Measurements from ENCODE around the gene NUDT19. TPM values are rescaled to one million over a fixed set of nuclear protein-coding genes. Genes with fewer than 3 reads are reported as not detected.
"Not testable (repeated sequence)": the region's sequence is repeated elsewhere in the genome, so short reads cannot be mapped to it uniquely, and the experiment has no call there.

The NUDT19 gene
- total RNA-seq, 6 donors from 2014 or later, result 9.4 to 21.6 (median 15.3) TPM

DNA sequence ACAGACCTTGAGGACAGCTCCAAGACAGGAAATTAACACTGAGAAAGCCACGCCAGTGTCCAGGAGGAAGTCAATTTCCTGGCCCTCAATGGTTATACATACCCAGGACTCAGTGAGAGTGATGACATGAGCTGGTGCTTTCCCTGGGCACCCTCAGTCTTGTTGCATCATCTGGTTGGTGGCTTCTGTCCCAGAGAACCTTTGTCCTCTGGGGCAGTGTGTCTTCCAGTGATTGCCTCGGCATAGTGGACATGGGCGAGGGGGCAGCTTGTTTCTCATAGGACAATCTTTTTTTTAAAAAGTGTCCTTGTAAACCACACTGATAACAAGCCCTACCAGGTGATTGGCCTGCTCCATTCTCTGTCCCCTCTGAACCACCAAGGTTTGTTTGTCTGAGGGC lies 5.2 kb downstream of the NUDT19 start:
- H3K4me1 ChIP-seq, result peaks cover 43 to 62% (median 54%) of the 10 kb centered on the region in 4 donors
- not testable (repeated sequence) for H3K27ac ChIP-seq; H3K9me3 ChIP-seq; H3K4me3 ChIP-seq; H3K27me3 ChIP-seq; ATAC-seq (ENCODE audit: low FRiP score in 2 of 2)
- TF ChIP-seq POLR2AphosphoS5 (IDR thresholded peaks at IDR 0.05), result peak in 1 of 2 donors; percentile 18
- peak in 1 of 2 donors; percentile 64 for DNase-seq
- peaks cover 3 to 24% (median 12%) of the 10 kb centered on the region in 4 donors for H3K36me3 ChIP-seq
- WGBS, 2 donors, result 45 to 56% methylated on average over 3 of the region's 3 CpGs

DNA sequence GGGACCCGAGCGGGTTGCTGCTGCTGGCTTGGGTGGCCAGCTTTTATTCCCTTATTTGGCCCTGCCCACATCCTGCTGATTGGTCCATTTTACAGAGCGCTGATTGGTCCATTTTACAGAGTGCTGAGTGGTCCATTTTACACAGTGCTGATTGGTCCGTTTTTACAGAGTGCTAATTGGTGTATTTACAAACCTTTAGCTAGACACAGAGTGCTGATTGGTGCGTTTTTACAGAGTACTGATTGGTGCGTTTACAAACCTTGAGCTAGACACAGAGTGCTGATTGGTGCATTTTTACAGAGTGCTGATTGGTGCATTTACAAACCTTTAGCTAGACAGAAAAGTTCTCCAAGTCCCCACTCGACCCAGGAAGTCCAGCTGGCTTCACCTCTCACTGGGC lies 8.5 kb downstream of the NUDT19 start:
- H3K27me3 ChIP-seq; H3K4me3 ChIP-seq; ATAC-seq (ENCODE audit: low FRiP score in 2 of 2); DNase-seq; H3K27ac ChIP-seq: not testable (repeated sequence)
- WGBS, 2 donors, result 84 to 94% methylated on average over 7 of the region's 7 CpGs
- Histone ChIP-seq H3K9me3 (peaks cover 6 to 10% (median 9%) of the 10 kb centered on the region in 4 donors), H3K4me1 (peaks cover 17 to 46% (median 29%) of the 10 kb centered on the region in 4 donors), H3K36me3 (peaks cover 3 to 33% (median 12%) of the 10 kb centered on the region in 4 donors)

DNA sequence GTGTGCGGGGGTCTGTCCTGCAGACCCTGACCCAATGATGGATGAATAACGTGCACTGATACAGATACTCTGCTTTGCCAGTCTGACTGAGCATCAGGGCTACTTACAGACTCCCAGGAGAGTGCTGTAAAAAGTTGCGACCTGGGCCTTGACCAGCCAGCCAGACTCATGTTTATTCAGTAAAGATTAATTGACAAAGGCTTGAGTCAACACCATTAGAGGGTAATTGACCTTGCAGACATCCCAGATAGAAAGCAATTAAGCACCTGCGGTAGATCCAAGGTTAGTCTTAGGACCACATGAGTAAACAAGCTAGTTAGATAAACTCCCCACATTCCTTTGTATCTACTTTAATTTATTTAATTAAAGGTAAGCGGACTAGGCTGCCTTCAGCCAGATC lies 10.4 kb downstream of the NUDT19 start:
- H3K4me1 ChIP-seq, result peaks cover 2 to 35% (median 13%) of the 10 kb centered on the region in 4 donors
- WGBS, 2 donors, result 62 to 71% methylated on average over 5 of the region's 5 CpGs
- no peak for TF ChIP-seq EP300 (IDR thresholded peaks at IDR 0.05)
- TF ChIP-seq POLR2A (IDR thresholded peaks at IDR 0.05), result no peak
- no peak for TF ChIP-seq POLR2AphosphoS5 (IDR thresholded peaks at IDR 0.05)
- TF ChIP-seq, protein P1, sequence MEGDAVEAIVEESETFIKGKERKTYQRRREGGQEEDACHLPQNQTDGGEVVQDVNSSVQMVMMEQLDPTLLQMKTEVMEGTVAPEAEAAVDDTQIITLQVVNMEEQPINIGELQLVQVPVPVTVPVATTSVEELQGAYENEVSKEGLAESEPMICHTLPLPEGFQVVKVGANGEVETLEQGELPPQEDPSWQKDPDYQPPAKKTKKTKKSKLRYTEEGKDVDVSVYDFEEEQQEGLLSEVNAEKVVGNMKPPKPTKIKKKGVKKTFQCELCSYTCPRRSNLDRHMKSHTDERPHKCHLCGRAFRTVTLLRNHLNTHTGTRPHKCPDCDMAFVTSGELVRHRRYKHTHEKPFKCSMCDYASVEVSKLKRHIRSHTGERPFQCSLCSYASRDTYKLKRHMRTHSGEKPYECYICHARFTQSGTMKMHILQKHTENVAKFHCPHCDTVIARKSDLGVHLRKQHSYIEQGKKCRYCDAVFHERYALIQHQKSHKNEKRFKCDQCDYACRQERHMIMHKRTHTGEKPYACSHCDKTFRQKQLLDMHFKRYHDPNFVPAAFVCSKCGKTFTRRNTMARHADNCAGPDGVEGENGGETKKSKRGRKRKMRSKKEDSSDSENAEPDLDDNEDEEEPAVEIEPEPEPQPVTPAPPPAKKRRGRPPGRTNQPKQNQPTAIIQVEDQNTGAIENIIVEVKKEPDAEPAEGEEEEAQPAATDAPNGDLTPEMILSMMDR (IDR thresholded peaks at IDR 0.05), result no peak
- H3K36me3 ChIP-seq, result peaks cover 3 to 39% (median 12%) of the 10 kb centered on the region in 4 donors
- H3K9me3 ChIP-seq, result peaks cover 6 to 10% (median 9%) of the 10 kb centered on the region in 4 donors
- no peaks in the 10 kb centered on the region for H3K27me3 ChIP-seq
- DNase-seq (peak in 1 of 2 donors; percentile 59), ATAC-seq (ENCODE audit: low FRiP score in 2 of 2) (peak in 1 of 2 donors; percentile 49)
- H3K4me3 ChIP-seq, result no peak overlapping the region
- no peak overlapping the region for H3K27ac ChIP-seq

DNA sequence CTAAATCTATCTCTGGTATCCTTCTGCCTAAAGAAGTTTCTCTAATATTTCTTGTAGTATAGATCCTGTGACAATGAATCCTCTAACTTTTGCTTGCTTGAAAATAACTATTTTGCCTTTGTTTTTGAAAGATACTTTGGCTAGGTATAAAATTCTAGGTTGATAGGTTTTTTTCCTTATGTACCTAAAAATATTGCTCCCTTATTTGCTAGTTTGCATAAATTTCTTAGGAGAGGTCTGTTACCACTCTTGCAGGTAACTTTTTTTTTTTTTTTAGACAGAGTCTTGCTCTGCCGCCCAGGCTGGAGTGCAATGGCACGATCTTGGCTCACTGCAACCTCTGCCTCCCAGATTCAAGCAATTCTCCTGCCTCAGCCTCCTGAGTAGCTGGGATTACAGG lies 12.4 kb downstream of the NUDT19 start:
- not testable (repeated sequence) for DNase-seq; H3K27ac ChIP-seq; ATAC-seq (ENCODE audit: low FRiP score in 2 of 2); H3K4me3 ChIP-seq; H3K27me3 ChIP-seq
- 97 to 100% methylated on average over 2 of the region's 2 CpGs for WGBS, 2 donors
- Histone ChIP-seq H3K9me3 (peaks cover 6 to 10% (median 9%) of the 10 kb centered on the region in 4 donors), H3K36me3 (peaks cover 3 to 31% (median 8%) of the 10 kb centered on the region in 4 donors), H3K4me1 (peaks cover 0 to 39% (median 10%) of the 10 kb centered on the region in 4 donors)

DNA sequence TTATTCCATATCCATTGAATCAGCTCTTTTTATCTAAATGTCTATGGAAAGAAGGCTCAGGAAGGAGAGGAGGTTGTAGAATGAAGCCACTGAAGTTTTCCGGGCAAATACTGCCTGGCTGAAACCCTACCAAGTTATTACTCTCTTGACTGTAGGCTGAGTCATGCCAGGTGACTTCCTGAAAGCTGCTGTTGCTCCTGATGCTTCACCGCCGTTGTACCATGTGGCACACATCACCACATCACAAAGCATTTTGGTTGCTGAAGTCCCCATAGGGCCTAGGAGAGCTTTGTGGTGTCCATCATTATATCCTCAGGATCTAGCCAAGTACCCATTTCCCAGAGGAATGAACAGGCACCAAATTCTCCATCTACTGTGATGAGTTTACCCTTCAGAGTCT lies 16.8 kb downstream of the NUDT19 start:
- Histone ChIP-seq H3K27ac (no peak overlapping the region), H3K9me3 (peaks cover 6 to 10% (median 9%) of the 10 kb centered on the region in 4 donors), H3K4me3 (no peak overlapping the region), H3K4me1 (peaks cover 0 to 18% (median 4%) of the 10 kb centered on the region in 4 donors), H3K36me3 (peaks cover 0 to 51% (median 14%) of the 10 kb centered on the region in 4 donors), H3K27me3 (no peaks in the 10 kb centered on the region)
- ATAC-seq (ENCODE audit: low FRiP score in 2 of 2) (peak in 1 of 2 donors; percentile 66), DNase-seq (peak in 1 of 2 donors; percentile 43)
- WGBS, 2 donors, result 62 to 69% methylated on average over 3 of the region's 3 CpGs
- TF ChIP-seq POLR2AphosphoS5 (IDR thresholded peaks at IDR 0.05) (no peak), EP300 (IDR thresholded peaks at IDR 0.05) (no peak)
- TF ChIP-seq, protein P1 (IDR thresholded peaks at IDR 0.05), result no peak

DNA sequence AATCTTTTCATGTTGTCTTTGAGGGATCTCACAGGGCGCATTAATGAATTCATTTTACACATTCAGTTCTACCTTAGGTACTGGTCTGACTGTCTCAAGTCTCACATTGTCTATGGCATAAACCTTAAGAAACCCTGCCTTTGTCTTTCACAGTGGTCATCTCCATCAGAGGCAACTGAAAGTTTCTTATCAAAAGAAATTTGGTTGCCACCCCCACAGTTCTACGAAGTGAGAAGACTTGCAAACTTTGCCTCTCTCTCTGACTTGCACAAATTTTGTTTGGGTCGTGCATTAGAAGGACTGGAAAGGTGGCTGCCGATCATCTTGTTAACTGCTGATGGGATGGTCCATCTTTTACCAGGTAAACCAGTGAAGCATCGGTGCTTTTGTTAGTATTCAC lies 17.4 kb downstream of the NUDT19 start:
- peaks cover 0 to 57% (median 15%) of the 10 kb centered on the region in 4 donors for H3K36me3 ChIP-seq
- H3K4me1 ChIP-seq, result peaks cover 0 to 18% (median 4%) of the 10 kb centered on the region in 4 donors
- H3K4me3 ChIP-seq, result no peak overlapping the region
- no peaks in the 10 kb centered on the region for H3K27me3 ChIP-seq
- no peak for TF ChIP-seq POLR2AphosphoS5 (IDR thresholded peaks at IDR 0.05)
- TF ChIP-seq EP300 (IDR thresholded peaks at IDR 0.05), result no peak
- no peak for TF ChIP-seq POLR2A (IDR thresholded peaks at IDR 0.05)
- TF ChIP-seq, protein P1 (IDR thresholded peaks at IDR 0.05), result no peak
- ATAC-seq (ENCODE audit: low FRiP score in 2 of 2) (no peak), DNase-seq (no peak)
- 92% methylated on average over 5 of the region's 5 CpGs for WGBS, 2 donors
- H3K27ac ChIP-seq, result no peak overlapping the region
- H3K9me3 ChIP-seq, result peaks cover 3 to 6% (median 5%) of the 10 kb centered on the region in 4 donors

Measured in upper lobe of left lung (tissue), 6 donors.